Uterus (tissue), 4 donors: ENCODE measurements around the gene CCDC170. TPM values are rescaled to one million over a fixed set of nuclear protein-coding genes. Genes with fewer than 3 reads are reported as not detected.

Experiments used
- DNase-seq, 2 donors: peaks; one replicate each; pipeline ENCODE4 v3.0.0-alpha.2; 2019 to 2020
- H3K27ac ChIP-seq, 2 donors: fragments of 200-600 bp; sonication (generic); 1 replicate in 1 of 2; 2 replicates in 1 of 2; pipeline ENCODE4 v1.5.1; 2016 to 2018
- H3K27me3 ChIP-seq, 2 donors: fragments of 200-600 bp; sonication (generic); one replicate each; pipeline ENCODE4 v1.5.1; 2018 to 2019; ENCODE audit warnings: control low read depth in 1 of 2
- H3K36me3 ChIP-seq, 2 donors: fragments of 200-600 bp; sonication (generic); one replicate each; pipeline ENCODE4 v1.5.1; 2019; ENCODE audit warnings: control low read depth in 1 of 2
- H3K4me1 ChIP-seq, 2 donors: fragments of 200-600 bp; sonication (generic); one replicate each; pipeline ENCODE4 v1.5.1; 2018 to 2019; ENCODE audit warnings: control low read depth in 1 of 2
- H3K4me3 ChIP-seq, 2 donors: fragments of 200-600 bp; sonication (generic); 1 replicate in 1 of 2; 2 replicates in 1 of 2; pipeline ENCODE4 v1.5.1; 2018 to 2019; ENCODE audit warnings: mild to moderate bottlenecking in 1 of 2
- H3K9me3 ChIP-seq, 2 donors: fragments of 200-600 bp; sonication (generic); one replicate each; pipeline ENCODE4 v1.5.1; 2019; ENCODE audit warnings: control low read depth in 1 of 2
- POLR2A ChIP-seq, 2 donors: fragments of 450-650 bp; IDR thresholded peaks; one replicate each; pipeline ENCODE4 v1.6.1; 2016; ENCODE audit warnings: antibody characterized with exemption in 2 of 2, mild to moderate bottlenecking in 1 of 2, moderate library complexity in 1 of 2
- intact Hi-C: fragments of 100-400 bp; cut with DNase I; formaldehyde crosslinking; loops from one replicate; pipeline ENCODE4 v1.15.1; 2023; ENCODE audit warnings: low total_unique reads
- total RNA-seq, 4 donors: library from RNA; depleted of rRNA in 3 of 4; stranded (reverse); fragments of >200 nt in 3 of 4; gene quantifications; one replicate each; pipeline versions ENCODE4 v1.1.0 to v1.2.4, GENCODE V29; 2014 to 2023
- TF ChIP-seq, protein P1 (sequence below), 4 experiments: fragments of 200-600 bp in 2 of 4; fragments of 450-650 bp in 2 of 4; sonication (generic) in 2 of 4; IDR thresholded peaks; one replicate each; pipeline ENCODE4 v1.5.1; 2016 to 2019; ENCODE audit warnings: antibody characterized with exemption in 4 of 4, mild to moderate bottlenecking in 2 of 4, moderate library complexity in 1 of 4
- donor health status: DM: yes; HTN: yes; CAD: no.

Gene CCDC170
- total RNA-seq, 4 donors from 2014 or later = 0.29 to 14.2 (median 4.1) TPM

GRCh38 chr6:151656392-151656791, 162.6 kb downstream of the CCDC170 start:
- TF ChIP-seq POLR2A (IDR thresholded peaks at IDR 0.05) = no peak
- TF ChIP-seq, protein P1, sequence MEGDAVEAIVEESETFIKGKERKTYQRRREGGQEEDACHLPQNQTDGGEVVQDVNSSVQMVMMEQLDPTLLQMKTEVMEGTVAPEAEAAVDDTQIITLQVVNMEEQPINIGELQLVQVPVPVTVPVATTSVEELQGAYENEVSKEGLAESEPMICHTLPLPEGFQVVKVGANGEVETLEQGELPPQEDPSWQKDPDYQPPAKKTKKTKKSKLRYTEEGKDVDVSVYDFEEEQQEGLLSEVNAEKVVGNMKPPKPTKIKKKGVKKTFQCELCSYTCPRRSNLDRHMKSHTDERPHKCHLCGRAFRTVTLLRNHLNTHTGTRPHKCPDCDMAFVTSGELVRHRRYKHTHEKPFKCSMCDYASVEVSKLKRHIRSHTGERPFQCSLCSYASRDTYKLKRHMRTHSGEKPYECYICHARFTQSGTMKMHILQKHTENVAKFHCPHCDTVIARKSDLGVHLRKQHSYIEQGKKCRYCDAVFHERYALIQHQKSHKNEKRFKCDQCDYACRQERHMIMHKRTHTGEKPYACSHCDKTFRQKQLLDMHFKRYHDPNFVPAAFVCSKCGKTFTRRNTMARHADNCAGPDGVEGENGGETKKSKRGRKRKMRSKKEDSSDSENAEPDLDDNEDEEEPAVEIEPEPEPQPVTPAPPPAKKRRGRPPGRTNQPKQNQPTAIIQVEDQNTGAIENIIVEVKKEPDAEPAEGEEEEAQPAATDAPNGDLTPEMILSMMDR (IDR thresholded peaks at IDR 0.05) = no peak
- no peaks in the 10 kb centered on the region for H3K4me1 ChIP-seq
- DNase-seq = no peak
- intact Hi-C loops = no loop called here
- H3K4me3 ChIP-seq = no peak overlapping the region
- H3K27me3 ChIP-seq = no peaks in the 10 kb centered on the region
- no peaks in the 10 kb centered on the region for H3K36me3 ChIP-seq
- no peaks in the 10 kb centered on the region for H3K9me3 ChIP-seq
- H3K27ac ChIP-seq = no peak overlapping the region

- TF ChIP-seq POLR2A (IDR thresholded peaks at IDR 0.05) = no peak
- intact Hi-C loops = no loop called here
- Histone ChIP-seq H3K27me3 (no peaks in the 10 kb centered on the region), H3K27ac (no peak overlapping the region), H3K4me1 (no peaks in the 10 kb centered on the region), H3K4me3 (no peak overlapping the region), H3K36me3 (no peaks in the 10 kb centered on the region), H3K9me3 (no peaks in the 10 kb centered on the region)
- no peak for DNase-seq
Observed at GRCh38 chr6:151658091-151658490, 164.3 kb downstream of the CCDC170 start.

DNA sequence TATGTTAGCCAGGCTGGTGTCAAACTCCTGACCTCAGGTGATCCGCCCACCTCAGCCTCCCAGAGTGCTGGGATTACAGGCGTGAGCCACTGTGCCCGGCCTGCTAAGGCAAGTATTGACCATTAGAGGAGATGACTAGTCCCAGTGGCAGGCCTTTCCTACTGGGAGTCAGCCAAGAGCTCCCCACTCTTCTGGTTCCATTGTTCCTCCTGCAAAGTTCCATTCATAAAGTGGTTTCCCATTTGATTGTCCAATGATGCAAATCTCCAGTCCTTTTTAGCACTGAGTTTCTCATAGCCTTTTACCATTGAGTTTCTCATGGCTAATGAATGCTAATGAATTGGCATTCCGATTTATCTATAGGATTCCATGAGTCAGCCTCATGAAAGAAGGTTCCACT, 165.4 kb downstream of the CCDC170 start:
- no peaks in the 10 kb centered on the region for H3K9me3 ChIP-seq
- H3K27me3 ChIP-seq = no peaks in the 10 kb centered on the region
- no peak overlapping the region for H3K4me3 ChIP-seq
- no peaks in the 10 kb centered on the region for H3K36me3 ChIP-seq
- no peak for DNase-seq
- H3K27ac ChIP-seq = no peak overlapping the region
- TF ChIP-seq, protein P1 (IDR thresholded peaks at IDR 0.05) = no peak
- TF ChIP-seq POLR2A (IDR thresholded peaks at IDR 0.05) = no peak
- intact Hi-C loops = no loop called here
- H3K4me1 ChIP-seq = no peaks in the 10 kb centered on the region

- Histone ChIP-seq H3K4me1 (no peaks in the 10 kb centered on the region), H3K36me3 (no peaks in the 10 kb centered on the region), H3K4me3 (no peak overlapping the region), H3K27ac (no peak overlapping the region), H3K27me3 (no peaks in the 10 kb centered on the region), H3K9me3 (no peaks in the 10 kb centered on the region)
- no peak for DNase-seq
- TF ChIP-seq POLR2A (IDR thresholded peaks at IDR 0.05) = no peak
- TF ChIP-seq, protein P1 (IDR thresholded peaks at IDR 0.05) = no peak
- intact Hi-C loops = no loop called here
Observed at GRCh38 chr6:151661509-151661908, 167.7 kb downstream of the CCDC170 start.

DNA sequence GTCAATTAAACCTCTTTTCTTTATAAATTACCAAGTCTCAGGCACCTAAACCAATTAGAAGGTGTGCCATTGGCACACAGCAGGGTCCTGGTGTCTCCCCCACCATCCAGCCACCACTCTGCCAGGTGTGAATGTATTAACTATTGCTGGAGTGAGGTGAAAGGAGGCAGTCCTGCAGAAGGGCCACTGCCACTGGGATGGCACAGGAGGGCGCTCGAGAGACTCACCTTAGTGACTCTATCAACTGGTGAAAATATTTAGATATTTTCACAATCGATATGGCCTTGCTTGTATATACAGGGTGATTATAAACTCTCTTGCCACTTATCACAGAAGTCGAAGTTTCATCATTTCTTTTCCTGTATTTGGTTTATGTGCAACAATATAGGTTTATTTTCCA, 168.1 kb downstream of the CCDC170 start:
- no peak for TF ChIP-seq POLR2A (IDR thresholded peaks at IDR 0.05)
- TF ChIP-seq, protein P1 (IDR thresholded peaks at IDR 0.05) = no peak
- intact Hi-C loops = no loop called here

GRCh38 chr6:151663559-151663958, 169.7 kb downstream of the CCDC170 start:
- no peak for DNase-seq
- H3K4me1 ChIP-seq = no peaks in the 10 kb centered on the region
- H3K36me3 ChIP-seq = no peaks in the 10 kb centered on the region
- H3K27me3 ChIP-seq = no peaks in the 10 kb centered on the region
- no peaks in the 10 kb centered on the region for H3K9me3 ChIP-seq
- TF ChIP-seq, protein P1 (IDR thresholded peaks at IDR 0.05) = no peak
- H3K27ac ChIP-seq = peak overlapping the region in 1 of 2 donors; percentile 47
- no peak overlapping the region for H3K4me3 ChIP-seq
- intact Hi-C loops = no loop called here

More for the DNA sequence above, 168.1 kb downstream of the CCDC170 start:
- Histone ChIP-seq H3K36me3 (no peaks in the 10 kb centered on the region), H3K9me3 (no peaks in the 10 kb centered on the region), H3K4me1 (no peaks in the 10 kb centered on the region), H3K4me3 (no peak overlapping the region), H3K27ac (no peak overlapping the region), H3K27me3 (no peaks in the 10 kb centered on the region)
- DNase-seq = no peak
